Trophoblast cell (in vitro differentiated cells and primary cell): ENCODE measurements around the gene CDC73.
A peak's percentile ranks its signal among the peaks of the same experiment; 100 is the strongest.
"Not testable (repeated sequence)": the region's sequence is repeated elsewhere in the genome, so short reads cannot be mapped to it uniquely, and the experiment has no call there.

Experiments used
- DNase-seq, 2 donors: peaks; one replicate each; pipeline ENCODE4 v3.0.0-alpha.2; 2016
- H2AFZ ChIP-seq: 2 replicates; pipeline ENCODE4 v1.6.1; 2013; ENCODE audit warnings: low read length, moderate library complexity, mild to moderate bottlenecking; ENCODE audit not compliant: insufficient read depth, poor library complexity
- H2AK5ac ChIP-seq: 2 replicates; pipeline ENCODE4 v1.6.1; 2013; ENCODE audit warnings: mild to moderate bottlenecking, low read length
- H2BK120ac ChIP-seq: 2 replicates; pipeline ENCODE4 v1.6.1; 2013; ENCODE audit warnings: low read length, mild to moderate bottlenecking, moderate library complexity; ENCODE audit not compliant: insufficient read depth, poor library complexity
- H2BK12ac ChIP-seq: 2 replicates; pipeline ENCODE4 v1.6.1; 2013; ENCODE audit warnings: mild to moderate bottlenecking, low read length, moderate library complexity
- H2BK5ac ChIP-seq: 2 replicates; pipeline ENCODE4 v1.6.1; 2013; ENCODE audit warnings: low read length, low read depth, moderate library complexity, mild to moderate bottlenecking; ENCODE audit not compliant: poor library complexity
- H3K14ac ChIP-seq: 2 replicates; pipeline ENCODE4 v1.6.1; 2013; ENCODE audit warnings: mild to moderate bottlenecking, low read length
- H3K18ac ChIP-seq: 2 replicates; pipeline ENCODE4 v1.6.1; 2013; ENCODE audit warnings: mild to moderate bottlenecking, low read length
- H3K23ac ChIP-seq: 2 replicates; pipeline ENCODE4 v1.6.1; 2013; ENCODE audit warnings: low read length
- H3K27ac ChIP-seq: 2 replicates; pipeline ENCODE4 v1.5.1; 2013; ENCODE audit warnings: low read depth, mild to moderate bottlenecking, inconsistent platforms, low read length, moderate library complexity
- H3K27me3 ChIP-seq: 2 replicates; pipeline ENCODE4 v1.6.1; 2013; ENCODE audit warnings: inconsistent platforms, mild to moderate bottlenecking, low read length, moderate library complexity; ENCODE audit not compliant: insufficient read depth
- H3K36me3 ChIP-seq, 2 experiments: 1 replicate in 1 of 2; 2 replicates in 1 of 2; pipeline ENCODE4 v1.6.1; 2013; ENCODE audit warnings: low read length in 2 of 2, mild to moderate bottlenecking in 2 of 2, moderate library complexity in 1 of 2; ENCODE audit not compliant: insufficient read depth in 2 of 2, control insufficient read depth in 1 of 2
- H3K4ac ChIP-seq: 2 replicates; pipeline ENCODE4 v1.6.1; 2013; ENCODE audit warnings: low read depth, mild to moderate bottlenecking, low read length, moderate library complexity
- H3K4me1 ChIP-seq, 2 experiments: 1 replicate in 1 of 2; 2 replicates in 1 of 2; pipeline ENCODE4 v1.6.1; 2013; ENCODE audit warnings: low read length in 2 of 2, mild to moderate bottlenecking in 2 of 2, moderate library complexity in 1 of 2; ENCODE audit not compliant: insufficient read depth in 2 of 2, control insufficient read depth in 1 of 2
- H3K4me2 ChIP-seq: 2 replicates; pipeline ENCODE4 v1.6.1; 2013; ENCODE audit warnings: inconsistent platforms, mild to moderate bottlenecking, low read length, moderate library complexity
- H3K4me3 ChIP-seq: 2 replicates; pipeline ENCODE4 v1.5.1; 2013; ENCODE audit warnings: mild to moderate bottlenecking, low read depth, low read length, inconsistent platforms
- H3K79me1 ChIP-seq: one replicate; pipeline ENCODE4 v1.6.1; 2013; ENCODE audit warnings: low read length
- H3K79me2 ChIP-seq: 2 replicates; pipeline ENCODE4 v1.6.1; 2013; ENCODE audit warnings: low read length, mild to moderate bottlenecking; ENCODE audit not compliant: control insufficient read depth, insufficient read depth, poor library complexity
- H3K9ac ChIP-seq: 2 replicates; pipeline ENCODE4 v1.6.1; 2013; ENCODE audit warnings: mild to moderate bottlenecking, low read length
- H3K9me3 ChIP-seq: 2 replicates; pipeline ENCODE4 v1.6.1; 2013; ENCODE audit warnings: low read depth, mild to moderate bottlenecking, control low read depth, inconsistent platforms, low read length; ENCODE audit not compliant: insufficient read depth
- H4K12ac ChIP-seq: 2 replicates; pipeline ENCODE4 v1.6.1; 2013; ENCODE audit warnings: low read depth, mild to moderate bottlenecking, low read length, moderate library complexity
- H4K8ac ChIP-seq: 2 replicates; pipeline ENCODE4 v1.6.1; 2013; ENCODE audit warnings: low read depth, mild to moderate bottlenecking, low read length, moderate library complexity
- H4K91ac ChIP-seq: one replicate; pipeline ENCODE4 v1.6.1; 2013; ENCODE audit warnings: low read depth, mild to moderate bottlenecking, low read length, moderate library complexity
- WGBS: extraction: QIAGEN DNeasy Blood & Tissue Kit; methylation state at CpG from one replicate; pipeline ENCODE4 v1.1.7; 2013; ENCODE audit warnings: missing lambda C conversion rate; ENCODE audit not compliant: insufficient read length, insufficient coverage; ENCODE audit errors: extremely low coverage; 5-methylcytosine and 5-hydroxymethylcytosine counted together

Gene CDC73

GRCh38 chr1:193262661-193263060 is 140.8 kb downstream of the CDC73 start:
- Histone ChIP-seq H3K4me1 (no peaks in the 10 kb centered on the region), H3K23ac (peak overlapping the region; percentile 52), H3K14ac (no peak overlapping the region), H3K9me3 (no peaks in the 10 kb centered on the region), H4K91ac (no peak overlapping the region), H2BK5ac (no peak overlapping the region), H3K18ac (no peak overlapping the region), H3K4me3 (no peak overlapping the region), H3K27me3 (no peaks in the 10 kb centered on the region), H3K27ac (no peak overlapping the region), H3K36me3 (peaks cover 0 to 3% of the 10 kb centered on the region in 2 experiments), H3K4me2 (no peak overlapping the region), H2AK5ac (no peak overlapping the region), H2AFZ (no peak overlapping the region), H3K9ac (no peak overlapping the region), H3K4ac (no peak overlapping the region), H4K8ac (no peak overlapping the region), H3K79me2 (no peaks in the 10 kb centered on the region), H2BK12ac (no peak overlapping the region), H2BK120ac (no peak overlapping the region), H4K12ac (no peak overlapping the region), H3K79me1 (no peaks in the 10 kb centered on the region)
- DNase-seq = no peak
- WGBS = no CpG with 5 or more reads among the region's 3 CpGs

- H4K12ac ChIP-seq = no peak overlapping the region
- no peak overlapping the region for H2AK5ac ChIP-seq
- H3K9ac ChIP-seq = no peak overlapping the region
- H3K4me2 ChIP-seq = no peak overlapping the region
- peaks cover 0 to 3% of the 10 kb centered on the region in 2 experiments for H3K36me3 ChIP-seq
- peak; percentile 4 to 62 for DNase-seq
- H3K79me1 ChIP-seq = no peaks in the 10 kb centered on the region
- WGBS = no CpG with 5 or more reads among the region's 4 CpGs
- H3K9me3 ChIP-seq = no peaks in the 10 kb centered on the region
- no peaks in the 10 kb centered on the region for H3K79me2 ChIP-seq
- no peak overlapping the region for H3K14ac ChIP-seq
- no peak overlapping the region for H3K18ac ChIP-seq
- no peak overlapping the region for H3K27ac ChIP-seq
- no peak overlapping the region for H4K91ac ChIP-seq
- H3K4me1 ChIP-seq = no peaks in the 10 kb centered on the region
- no peak overlapping the region for H2BK5ac ChIP-seq
- no peaks in the 10 kb centered on the region for H3K27me3 ChIP-seq
- no peak overlapping the region for H3K23ac ChIP-seq
- H4K8ac ChIP-seq = no peak overlapping the region
- no peak overlapping the region for H2BK120ac ChIP-seq
- no peak overlapping the region for H3K4me3 ChIP-seq
- no peak overlapping the region for H3K4ac ChIP-seq
- H2AFZ ChIP-seq = no peak overlapping the region
- no peak overlapping the region for H2BK12ac ChIP-seq
Measured at GRCh38 chr1:193264313-193265065, 142.7 kb downstream of the CDC73 start.

- no peak overlapping the region for H2BK5ac ChIP-seq
- no peaks in the 10 kb centered on the region for H3K79me1 ChIP-seq
- no peak overlapping the region for H3K4ac ChIP-seq
- no peak overlapping the region for H2BK120ac ChIP-seq
- no peak overlapping the region for H3K14ac ChIP-seq
- H4K8ac ChIP-seq = no peak overlapping the region
- H3K27me3 ChIP-seq = no peaks in the 10 kb centered on the region
- H2AK5ac ChIP-seq = no peak overlapping the region
- no peak overlapping the region for H4K12ac ChIP-seq
- no peak overlapping the region for H3K27ac ChIP-seq
- H3K4me2 ChIP-seq = no peak overlapping the region
- H3K79me2 ChIP-seq = no peaks in the 10 kb centered on the region
- no peak overlapping the region for H4K91ac ChIP-seq
- no peak for DNase-seq
- no peak overlapping the region for H3K18ac ChIP-seq
- H3K9ac ChIP-seq = no peak overlapping the region
- WGBS = no CpG with 5 or more reads among the region's 1 CpG
- H3K4me1 ChIP-seq = no peaks in the 10 kb centered on the region
- H3K36me3 ChIP-seq = peaks cover 0 to 3% of the 10 kb centered on the region in 2 experiments
- no peak overlapping the region for H2AFZ ChIP-seq
- no peak overlapping the region for H2BK12ac ChIP-seq
- H3K9me3 ChIP-seq = no peaks in the 10 kb centered on the region
- no peak overlapping the region for H3K4me3 ChIP-seq
- H3K23ac ChIP-seq = no peak overlapping the region
Measured at GRCh38 chr1:193265716-193266115, 143.9 kb downstream of the CDC73 start.

- H2AK5ac ChIP-seq = not testable (repeated sequence)
Measured at GRCh38 chr1:193266794-193267193, 145.0 kb downstream of the CDC73 start.

More at GRCh38 chr1:193266794-193267193, 145.0 kb downstream of the CDC73 start:
- H3K4me1 ChIP-seq, H3K27ac ChIP-seq, H3K4ac ChIP-seq, H2AFZ ChIP-seq, H3K9ac ChIP-seq, H4K12ac ChIP-seq, H3K14ac ChIP-seq, DNase-seq, H4K8ac ChIP-seq, H2BK12ac ChIP-seq, H3K23ac ChIP-seq, H3K79me1 ChIP-seq, H3K18ac ChIP-seq, H3K27me3 ChIP-seq, H2BK5ac ChIP-seq, H3K4me3 ChIP-seq, H2BK120ac ChIP-seq, H4K91ac ChIP-seq, H3K36me3 ChIP-seq, H3K9me3 ChIP-seq, H3K79me2 ChIP-seq, H3K4me2 ChIP-seq: not testable (repeated sequence)
- no CpG with 5 or more reads among the region's 7 CpGs for WGBS
